ENCODE data around the gene CCNB1IP1. TPM values are rescaled to one million over a fixed set of nuclear protein-coding genes. Genes with fewer than 3 reads are reported as not detected.
"Not testable (repeated sequence)": the region's sequence is repeated elsewhere in the genome, so short reads cannot be mapped to it uniquely, and the experiment has no call there.

The CCNB1IP1 gene
- total RNA-seq, 2 experiments from 2014 or later, result 39.0 to 39.5 TPM

DNA sequence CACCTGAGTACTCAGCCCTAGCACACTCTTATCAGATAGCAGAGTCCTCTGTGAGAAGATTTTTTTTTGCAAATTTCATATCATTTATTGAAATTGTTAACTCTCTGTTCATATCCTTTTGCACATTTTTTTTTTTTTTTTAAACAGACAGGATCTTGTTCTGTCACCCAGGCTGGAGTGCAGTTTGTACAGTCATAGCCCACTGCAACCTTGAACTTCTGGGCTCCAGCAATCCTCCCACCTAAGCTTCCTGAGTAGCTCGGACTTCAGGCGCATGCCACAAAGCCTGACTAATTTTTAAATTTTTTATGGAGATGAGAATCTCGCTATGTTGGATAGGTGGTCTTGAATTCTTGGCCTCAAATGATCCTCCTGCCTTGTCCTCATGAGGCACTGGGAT is 14.7 kb upstream of the CCNB1IP1 start:
- no peak overlapping the region for H3K4me3 Mint-ChIP-seq
- CTCF ChIA-PET, result interaction anchor here (1.1 to 1.3 kb wide), 2 partner anchors 20 to 68 kb away, joined by 3 to 5 read pairs; no protein-coding TSS in a partner anchor
- no peaks in the 10 kb centered on the region for H3K27me3 Mint-ChIP-seq
- H3K9me3 Mint-ChIP-seq (ENCODE audit: low read depth), result no peaks in the 10 kb centered on the region
- peaks cover 25% of the 10 kb centered on the region for H3K4me1 Mint-ChIP-seq
- no peak for DNase-seq
- ATAC-seq, result no peak
- H3K36me3 Mint-ChIP-seq, result peaks cover 48% of the 10 kb centered on the region
- H3K27ac Mint-ChIP-seq, result peak overlapping the region; percentile 24

- Mint-ChIP-seq H3K4me1 (peaks cover 25% of the 10 kb centered on the region), H3K36me3 (peaks cover 39% of the 10 kb centered on the region), H3K9me3 (ENCODE audit: low read depth) (no peaks in the 10 kb centered on the region), H3K4me3 (no peak overlapping the region), H3K27me3 (no peaks in the 10 kb centered on the region), H3K27ac (peak overlapping the region; percentile 5)
- ATAC-seq (no peak), DNase-seq (no peak)
- CTCF ChIA-PET, result no interaction called here
Measured at GRCh38 chr14:20346713-20347112, 13.6 kb upstream of the CCNB1IP1 start.

GRCh38 chr14:20345366-20345765 is 12.3 kb upstream of the CCNB1IP1 start:
- Mint-ChIP-seq H3K27ac (peak overlapping the region; percentile 12), H3K4me3 (no peak overlapping the region), H3K27me3 (no peaks in the 10 kb centered on the region), H3K4me1 (peaks cover 24% of the 10 kb centered on the region), H3K36me3 (peaks cover 31% of the 10 kb centered on the region), H3K9me3 (ENCODE audit: low read depth) (no peaks in the 10 kb centered on the region)
- ATAC-seq, result no peak
- CTCF ChIA-PET, result no interaction called here
- no peak for DNase-seq

GRCh38 chr14:20343862-20344220 is 10.8 kb upstream of the CCNB1IP1 start:
- H3K27me3 Mint-ChIP-seq, result no peaks in the 10 kb centered on the region
- peaks cover 22% of the 10 kb centered on the region for H3K36me3 Mint-ChIP-seq
- peaks cover 18% of the 10 kb centered on the region for H3K4me1 Mint-ChIP-seq
- CTCF ChIA-PET, result interaction anchor here (0.7 to 7.3 kb wide), 11 partner anchors 10 to 339 kb away, joined by 3 to 67 read pairs (median 10); partner anchors contain the start of genes PIP4P1, PNP, RNASE4 and TEP1
- H3K27ac Mint-ChIP-seq, result peak overlapping the region; percentile 86
- no peak for DNase-seq
- no peak for ATAC-seq
- peak overlapping the region; percentile 83 for H3K4me3 Mint-ChIP-seq
- no peaks in the 10 kb centered on the region for H3K9me3 Mint-ChIP-seq (ENCODE audit: low read depth)

DNA sequence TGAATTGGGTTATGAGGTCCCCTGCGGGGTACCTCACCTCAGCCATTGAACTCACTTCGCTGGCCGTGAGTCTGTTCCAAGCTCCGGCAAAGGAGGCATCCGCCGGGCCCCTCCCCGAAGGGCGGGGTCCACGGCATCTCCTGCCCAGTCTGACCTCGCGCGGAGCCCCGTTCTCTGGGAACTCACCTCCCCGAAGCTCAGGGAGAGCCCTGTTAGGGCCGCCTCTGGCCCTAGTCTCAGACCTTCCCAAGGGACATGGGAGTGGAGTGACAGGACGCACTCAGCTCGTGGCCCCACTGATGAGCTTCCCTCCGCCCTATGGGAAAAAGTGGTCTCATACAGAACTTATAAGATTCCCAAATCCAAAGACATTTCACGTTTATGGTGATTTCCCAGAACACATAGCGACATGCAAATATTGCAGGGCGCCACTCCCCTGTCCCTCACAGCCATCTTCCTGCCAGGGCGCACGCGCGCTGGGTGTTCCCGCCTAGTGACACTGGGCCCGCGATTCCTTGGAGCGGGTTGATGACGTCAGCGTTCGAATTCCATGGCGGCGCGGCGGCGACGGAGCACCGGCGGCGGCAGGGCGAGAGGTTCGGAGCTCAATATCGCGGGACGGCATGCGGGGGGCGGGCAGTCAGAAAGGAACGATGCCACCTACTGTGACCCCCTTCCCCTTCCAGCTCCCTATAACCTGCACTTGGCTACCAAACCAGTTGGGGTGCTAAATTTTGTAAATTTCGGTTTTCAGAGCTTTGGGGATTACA is 10.2 kb upstream of the CCNB1IP1 start, which contains the start of gene PARP2:
PARP2 (plus strand) TSS at position 544 of the 770 bp plus-strand sequence; CDS start at position 551, 7 bp downstream.
- DNase-seq (peak; percentile 98), ATAC-seq (peak; percentile 93)
- Mint-ChIP-seq H3K4me3 (peak within 1 kb of the TSS; percentile 83), H3K27me3 (no peaks in the 10 kb centered on the region), H3K27ac (peak within 1 kb of the TSS; percentile 86), H3K4me1 (peaks cover 18% of the 10 kb centered on the region), H3K9me3 (ENCODE audit: low read depth) (no peaks in the 10 kb centered on the region), H3K36me3 (peaks cover 20% of the 10 kb centered on the region)
- CTCF ChIA-PET, result interaction anchor here (0.6 to 7.3 kb wide), 17 partner anchors 9 to 340 kb away, joined by 3 to 67 read pairs (median 7); partner anchors contain the start of genes PIP4P1, PNP, RNASE4 and TEP1

DNA sequence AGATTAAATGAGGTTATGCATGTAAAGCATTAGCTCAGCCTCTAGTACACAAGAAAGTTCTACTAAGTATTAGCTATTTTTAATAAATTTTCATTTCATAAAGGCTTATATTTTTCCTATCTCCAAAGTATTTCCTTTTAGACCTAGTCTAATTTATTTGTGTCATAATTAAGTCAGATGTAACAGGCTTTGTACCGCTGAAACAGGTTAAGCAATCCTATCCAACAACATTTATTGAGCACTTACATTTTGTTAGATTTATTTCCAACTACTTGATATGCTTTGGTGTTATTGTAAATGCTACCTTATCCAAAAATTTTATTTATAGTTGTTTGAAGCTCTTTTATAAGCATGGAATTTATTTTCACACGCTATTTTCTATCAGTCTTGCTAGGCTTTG is 8.6 kb upstream of the CCNB1IP1 start:
- CTCF ChIA-PET, result interaction anchor here (0.7 to 7.3 kb wide), 7 partner anchors 8 to 272 kb away, joined by 3 to 67 read pairs (median 12); partner anchors contain the start of genes OSGEP and TTC5
- peak overlapping the region; percentile 83 for H3K4me3 Mint-ChIP-seq

DNA sequence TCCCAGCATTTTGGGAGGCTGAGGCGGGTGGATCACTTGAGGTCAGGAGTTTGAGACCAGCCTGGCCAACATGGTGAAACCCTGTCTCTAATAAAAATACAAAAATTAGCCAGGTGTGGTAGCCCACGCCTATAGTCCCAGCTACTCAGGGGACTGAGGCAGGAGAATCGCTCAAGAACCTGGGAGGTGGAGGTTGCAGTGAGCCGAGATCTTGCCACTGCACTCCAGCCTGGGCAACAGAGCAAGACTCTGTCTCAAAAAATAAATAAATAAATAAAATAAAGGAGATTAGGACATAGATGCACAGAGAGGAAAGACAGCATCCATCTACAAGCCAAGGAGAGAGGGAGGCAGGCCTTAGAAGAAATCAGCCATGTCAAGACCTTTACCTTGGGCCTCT is 8.0 kb upstream of the CCNB1IP1 start:
- not testable (repeated sequence) for ATAC-seq; H3K27ac Mint-ChIP-seq; H3K9me3 Mint-ChIP-seq (ENCODE audit: low read depth); H3K4me3 Mint-ChIP-seq; DNase-seq; H3K27me3 Mint-ChIP-seq; H3K36me3 Mint-ChIP-seq
- peaks cover 17% of the 10 kb centered on the region for H3K4me1 Mint-ChIP-seq
- CTCF ChIA-PET, result interaction anchor here (0.8 to 7.3 kb wide), 4 partner anchors 12 to 269 kb away, joined by 3 to 67 read pairs (median 16); partner anchors contain the start of gene TTC5

More for the DNA sequence above, 8.6 kb upstream of the CCNB1IP1 start:
- Mint-ChIP-seq H3K36me3 (peaks cover 12% of the 10 kb centered on the region), H3K4me1 (peaks cover 17% of the 10 kb centered on the region), H3K27me3 (no peaks in the 10 kb centered on the region), H3K27ac (no peak overlapping the region), H3K9me3 (ENCODE audit: low read depth) (no peaks in the 10 kb centered on the region)
- DNase-seq (no peak), ATAC-seq (no peak)

DNA sequence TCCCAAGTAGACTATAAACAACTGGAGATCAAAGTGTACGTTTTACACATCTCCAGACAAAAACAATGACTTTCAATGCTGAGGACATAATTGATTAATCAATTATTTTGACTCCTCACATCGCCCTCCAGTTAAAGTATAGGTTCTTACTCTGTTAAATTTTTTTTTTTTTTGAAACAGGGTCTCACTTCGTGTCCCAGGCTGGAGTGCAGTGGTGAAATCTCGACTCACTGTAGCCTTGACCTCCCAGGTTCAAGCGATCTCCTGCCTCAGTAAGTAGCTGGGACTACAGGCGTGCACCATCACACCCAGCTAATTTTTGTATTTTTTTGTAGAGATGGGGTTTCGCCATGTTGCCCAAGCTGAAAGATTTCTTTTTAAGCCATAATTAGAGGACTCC is 938 bp upstream of the CCNB1IP1 start:
- CTCF ChIA-PET, result interaction anchor here (1.2 to 2.7 kb wide), 5 partner anchors 9 to 279 kb away, joined by 4 to 18 read pairs (median 6); partner anchors contain the start of genes PARP2 and TEP1
- Mint-ChIP-seq H3K4me1 (peaks cover 44% of the 10 kb centered on the region), H3K36me3 (peaks cover 7% of the 10 kb centered on the region), H3K27me3 (no peaks in the 10 kb centered on the region), H3K9me3 (ENCODE audit: low read depth) (no peaks in the 10 kb centered on the region), H3K4me3 (no peak overlapping the region), H3K27ac (no peak overlapping the region)
- no peak for ATAC-seq
- no peak for DNase-seq

GRCh38 chr14:20333494-20333841 is 389 bp upstream of the CCNB1IP1 start:
- ATAC-seq (no peak), DNase-seq (no peak)
- Mint-ChIP-seq H3K36me3 (peaks cover 12% of the 10 kb centered on the region), H3K9me3 (ENCODE audit: low read depth) (no peaks in the 10 kb centered on the region), H3K27me3 (no peaks in the 10 kb centered on the region), H3K4me3 (peak overlapping the region; percentile 93), H3K27ac (peak overlapping the region; percentile 94), H3K4me1 (peaks cover 50% of the 10 kb centered on the region)
- CTCF ChIA-PET, result interaction anchor here (1.2 to 2.7 kb wide), 6 partner anchors 9 to 348 kb away, joined by 4 to 18 read pairs (median 6); partner anchors contain the start of genes PARP2 and TEP1

GRCh38 chr14:20332431-20332787 is 670 bp downstream of the CCNB1IP1 start:
- Mint-ChIP-seq H3K36me3 (peaks cover 15% of the 10 kb centered on the region), H3K4me1 (peaks cover 59% of the 10 kb centered on the region), H3K27me3 (no peaks in the 10 kb centered on the region), H3K27ac (peak overlapping the region; percentile 94), H3K4me3 (peak overlapping the region; percentile 93), H3K9me3 (ENCODE audit: low read depth) (no peaks in the 10 kb centered on the region)
- CTCF ChIA-PET, result interaction anchor here (0.5 to 2.7 kb wide), 7 partner anchors 11 to 1178 kb away, joined by 3 to 17 read pairs (median 4); partner anchors contain the start of genes PARP2 and TEP1
- no peak for ATAC-seq
- no peak for DNase-seq

GRCh38 chr14:20331053-20331613 is 1.9 kb downstream of the CCNB1IP1 start:
- H3K27me3 Mint-ChIP-seq, result no peaks in the 10 kb centered on the region
- peak overlapping the region; percentile 55 for H3K4me3 Mint-ChIP-seq
- H3K27ac Mint-ChIP-seq, result peak overlapping the region; percentile 67
- no peaks in the 10 kb centered on the region for H3K9me3 Mint-ChIP-seq (ENCODE audit: low read depth)
- CTCF ChIA-PET, result interaction anchor here (1.8 to 5.8 kb wide), 2 partner anchors 10 to 84 kb away, joined by 4 to 67 read pairs; partner anchors contain the start of gene PARP2
- peaks cover 65% of the 10 kb centered on the region for H3K4me1 Mint-ChIP-seq
- H3K36me3 Mint-ChIP-seq, result peaks cover 19% of the 10 kb centered on the region
- ATAC-seq, result no peak
- no peak for DNase-seq

DNA sequence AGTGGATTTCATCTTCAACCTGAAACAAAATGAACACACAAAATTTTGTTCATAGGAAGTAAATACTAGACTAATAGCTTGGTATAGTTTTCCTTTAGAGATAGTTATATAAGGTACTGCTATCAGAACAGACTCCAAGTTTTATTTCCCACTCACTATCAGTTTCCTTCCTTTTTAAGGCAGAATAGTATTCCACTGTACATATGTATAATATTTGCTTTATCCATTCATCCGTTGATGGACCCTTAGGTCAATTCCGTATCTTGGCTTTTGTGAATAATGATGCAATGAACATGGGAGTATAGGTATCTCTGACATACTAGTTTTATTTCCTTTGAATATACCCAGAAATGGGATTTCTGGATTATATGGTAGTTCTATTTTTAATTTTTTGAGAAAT is 3.7 kb downstream of the CCNB1IP1 start:
- no peaks in the 10 kb centered on the region for H3K27me3 Mint-ChIP-seq
- no peak overlapping the region for H3K27ac Mint-ChIP-seq
- no peaks in the 10 kb centered on the region for H3K9me3 Mint-ChIP-seq (ENCODE audit: low read depth)
- H3K4me1 Mint-ChIP-seq, result peaks cover 55% of the 10 kb centered on the region
- DNase-seq (no peak), ATAC-seq (no peak)
- no peak overlapping the region for H3K4me3 Mint-ChIP-seq
- CTCF ChIA-PET, result interaction anchor here (1.4 to 6.0 kb wide), 6 partner anchors 12 to 368 kb away, joined by 4 to 89 read pairs (median 11); partner anchors contain the start of genes PARP2 and PNP
- peaks cover 26% of the 10 kb centered on the region for H3K36me3 Mint-ChIP-seq

- Mint-ChIP-seq H3K4me3 (no peak overlapping the region), H3K4me1 (peaks cover 51% of the 10 kb centered on the region), H3K27ac (peak overlapping the region; percentile 18), H3K27me3 (no peaks in the 10 kb centered on the region), H3K36me3 (peaks cover 30% of the 10 kb centered on the region), H3K9me3 (ENCODE audit: low read depth) (no peaks in the 10 kb centered on the region)
- DNase-seq (no peak), ATAC-seq (no peak)
- CTCF ChIA-PET, result interaction anchor here (1.2 to 6.0 kb wide), 12 partner anchors 12 to 368 kb away, joined by 3 to 89 read pairs (median 7); partner anchors contain the start of gene PARP2
Measured at GRCh38 chr14:20328705-20329104, 4.4 kb downstream of the CCNB1IP1 start.

Data from activated CD8-positive, alpha-beta memory T cell treated with anti-CD3 and anti-CD28 coated beads, Interleukin-2, amount 10 ng/mL, durations not matched to agents 7 days and 5 days (primary cell).